Keratinocyte (primary cell): ENCODE measurements around the gene MIPOL1.

Experiments
- CTCF ChIP-seq, 3 experiments: IDR thresholded peaks in 1 of 3; conservative IDR thresholded peaks in 1 of 3; optimal IDR thresholded peaks in 1 of 3; 2 replicates in 2 of 3; 3 replicates in 1 of 3; pipeline versions ENCODE3 to v1.5.1; 2011; ENCODE audit warnings: low read length in 3 of 3, mild to moderate bottlenecking in 3 of 3, moderate library complexity in 2 of 3, control low read depth in 1 of 3, inconsistent platforms in 1 of 3; ENCODE audit not compliant: insufficient read depth in 2 of 3; ENCODE audit errors: extremely low read depth in 1 of 3
- EZH2 ChIP-seq: IDR thresholded peaks from one replicate; pipeline ENCODE4 v1.6.1; 2012; ENCODE audit warnings: inconsistent platforms, mild to moderate bottlenecking, low read length, moderate library complexity

GRCh38 chr14:37326434-37326833, 128.7 kb downstream of the MIPOL1 start:
- TF ChIP-seq CTCF (optimal IDR thresholded peaks at IDR 0.05 in 1 of 3, IDR thresholded peaks at IDR 0.05 in 1 of 3, conservative IDR thresholded peaks at IDR 0.05 in 1 of 3; ENCODE audit: extremely low read depth in 1 of 3, insufficient read depth in 2 of 3, low read length in 3 of 3) (no peak), EZH2 (no peak)
